HepG2 (cell line): ENCODE data around the gene ABT1.

Source experiments
- BRCA1 ChIP-seq: sonication (generic); formaldehyde crosslinking; IDR thresholded peaks from 2 replicates; pipeline ENCODE4 v1.4.0; 2020; ENCODE audit warnings: missing genetic modification reagents
- TF ChIP-seq, protein P1 (sequence below): sonication (generic); formaldehyde crosslinking; IDR thresholded peaks from 2 replicates; pipeline ENCODE4 v1.9.0; 2021; ENCODE audit warnings: missing genetic modification reagents, borderline replicate concordance
- TF ChIP-seq, protein P2 (sequence below): IDR thresholded peaks from 2 replicates; pipeline ENCODE4 v1.6.1; 2012; ENCODE audit warnings: inconsistent platforms

DNA sequence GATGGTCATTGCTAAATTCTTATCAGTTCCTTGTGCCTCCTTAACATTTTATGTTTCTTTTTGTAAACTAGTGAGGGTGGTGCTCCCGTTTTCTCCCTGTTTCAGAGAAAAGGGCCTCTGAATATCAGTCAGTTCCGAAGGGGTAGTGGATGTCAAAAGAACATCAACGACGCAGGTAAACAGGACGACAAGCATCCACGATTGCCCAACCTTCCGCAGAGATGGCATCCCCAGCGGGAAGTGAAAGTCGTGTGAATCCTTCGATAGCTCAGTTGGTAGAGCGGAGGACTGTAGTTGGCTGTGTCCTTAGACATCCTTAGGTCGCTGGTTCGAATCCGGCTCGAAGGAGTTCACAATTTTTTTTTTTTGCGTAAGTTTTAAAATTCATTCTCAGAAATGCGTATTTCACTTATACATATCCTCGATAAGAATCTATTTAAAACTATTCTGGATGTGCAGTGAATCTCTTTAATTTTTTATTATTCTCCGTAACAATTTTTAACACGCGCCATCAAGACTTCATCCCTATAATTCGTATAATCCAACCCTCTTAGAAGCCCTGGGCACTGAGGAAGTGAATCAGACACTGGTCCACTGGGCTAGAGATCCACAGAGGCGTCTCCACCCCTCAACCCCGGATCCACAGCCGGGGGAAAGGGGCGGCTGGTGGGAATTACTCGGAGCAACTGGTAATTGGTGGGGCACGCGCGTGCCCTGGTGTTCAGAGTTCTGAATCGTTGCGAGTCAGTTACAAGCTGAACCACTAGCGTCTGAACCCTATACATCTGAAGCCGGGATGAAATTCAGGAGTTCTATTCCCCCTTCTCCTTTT, 27.9 kb upstream of the ABT1 start:
- TF ChIP-seq, protein P1, sequence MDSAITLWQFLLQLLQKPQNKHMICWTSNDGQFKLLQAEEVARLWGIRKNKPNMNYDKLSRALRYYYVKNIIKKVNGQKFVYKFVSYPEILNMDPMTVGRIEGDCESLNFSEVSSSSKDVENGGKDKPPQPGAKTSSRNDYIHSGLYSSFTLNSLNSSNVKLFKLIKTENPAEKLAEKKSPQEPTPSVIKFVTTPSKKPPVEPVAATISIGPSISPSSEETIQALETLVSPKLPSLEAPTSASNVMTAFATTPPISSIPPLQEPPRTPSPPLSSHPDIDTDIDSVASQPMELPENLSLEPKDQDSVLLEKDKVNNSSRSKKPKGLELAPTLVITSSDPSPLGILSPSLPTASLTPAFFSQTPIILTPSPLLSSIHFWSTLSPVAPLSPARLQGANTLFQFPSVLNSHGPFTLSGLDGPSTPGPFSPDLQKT (CRISPR knock-in tag): no peak
- TF ChIP-seq, protein P2, sequence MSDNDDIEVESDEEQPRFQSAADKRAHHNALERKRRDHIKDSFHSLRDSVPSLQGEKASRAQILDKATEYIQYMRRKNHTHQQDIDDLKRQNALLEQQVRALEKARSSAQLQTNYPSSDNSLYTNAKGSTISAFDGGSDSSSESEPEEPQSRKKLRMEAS: peak; percentile 67; the same call in 1 of the 2 replicates
- no peak for TF ChIP-seq BRCA1 (CRISPR knock-in tag)
